ENCODE measurements around the gene MFGE8. TPM values are rescaled to one million over a fixed set of nuclear protein-coding genes. Genes with fewer than 3 reads are reported as not detected.
"Not testable (repeated sequence)": the region's sequence is repeated elsewhere in the genome, so short reads cannot be mapped to it uniquely, and the experiment has no call there.

The MFGE8 gene, protein sequence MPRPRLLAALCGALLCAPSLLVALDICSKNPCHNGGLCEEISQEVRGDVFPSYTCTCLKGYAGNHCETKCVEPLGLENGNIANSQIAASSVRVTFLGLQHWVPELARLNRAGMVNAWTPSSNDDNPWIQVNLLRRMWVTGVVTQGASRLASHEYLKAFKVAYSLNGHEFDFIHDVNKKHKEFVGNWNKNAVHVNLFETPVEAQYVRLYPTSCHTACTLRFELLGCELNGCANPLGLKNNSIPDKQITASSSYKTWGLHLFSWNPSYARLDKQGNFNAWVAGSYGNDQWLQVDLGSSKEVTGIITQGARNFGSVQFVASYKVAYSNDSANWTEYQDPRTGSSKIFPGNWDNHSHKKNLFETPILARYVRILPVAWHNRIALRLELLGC
- total RNA-seq (2014; rRNA removed; shearing (Covaris generic)): 108 and 114 TPM in 2 replicates

DNA sequence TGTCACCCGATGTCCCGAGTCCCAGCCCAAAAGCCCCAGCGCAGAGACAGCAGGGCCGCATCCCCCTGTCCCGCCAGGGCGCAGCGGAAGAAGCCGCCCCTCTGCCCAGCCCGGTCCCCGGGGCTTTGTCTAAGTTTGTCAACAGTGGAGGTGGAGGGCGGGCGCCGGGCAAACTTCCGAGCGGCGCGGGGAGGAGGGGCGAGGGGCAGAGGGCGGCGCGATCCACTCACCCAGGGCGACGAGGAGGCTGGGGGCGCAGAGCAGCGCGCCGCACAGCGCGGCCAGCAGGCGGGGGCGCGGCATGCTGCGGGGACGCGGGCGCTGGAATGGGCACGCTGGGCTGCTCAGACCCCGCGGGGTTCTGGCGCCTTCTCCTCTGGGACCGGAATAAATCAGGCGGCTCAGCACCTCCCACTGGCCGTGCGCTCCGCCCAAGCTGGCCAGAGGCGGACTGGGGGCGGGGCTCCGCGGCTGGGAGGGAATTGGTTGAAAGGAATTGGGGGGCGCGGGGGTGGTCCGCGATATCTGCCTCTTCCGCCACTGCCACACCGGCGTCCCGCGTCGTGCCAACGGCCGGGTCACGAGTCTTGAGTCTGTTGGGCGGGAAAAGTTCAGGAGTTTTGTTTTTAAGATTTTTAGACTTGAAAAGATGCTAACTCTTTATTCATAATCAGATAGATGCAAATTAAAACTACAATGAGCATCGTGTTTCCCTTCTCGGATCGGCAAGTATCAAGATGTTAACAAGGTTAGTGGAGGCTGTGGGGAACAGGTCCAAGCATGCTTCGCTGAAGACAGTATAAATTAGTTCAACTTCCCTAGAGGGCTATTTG is at the start of gene MFGE8:
TSS of gene MFGE8 (minus strand) at position 363 of the 833 bp plus-strand sequence. CDS start at position 303, 60 bp downstream.
- in situ Hi-C loops (cut with HindIII; ENCODE audit: low sequenced_read_pairs): no loop called here
- peak; percentile 38 for DNase-seq (ENCODE audit: low spot score)

DNA sequence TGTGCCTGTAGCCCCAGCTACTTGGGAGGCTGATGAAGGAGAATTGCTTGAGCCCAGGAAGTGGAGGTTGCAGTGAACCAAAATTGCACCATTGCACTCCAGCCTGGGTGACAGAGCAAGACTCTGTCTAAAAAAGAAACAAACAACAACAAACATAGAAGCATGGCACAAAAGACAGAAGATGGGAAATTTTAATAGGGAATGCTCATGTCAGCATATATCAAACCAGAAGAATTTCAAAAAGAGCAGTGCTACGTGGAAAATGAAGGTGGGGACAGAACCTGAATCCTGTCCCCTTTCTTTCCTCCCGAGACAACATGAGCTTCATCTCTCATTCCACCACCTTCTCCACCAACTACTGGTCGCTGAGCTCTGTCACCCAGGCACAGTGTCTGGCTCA is 46.3 kb upstream of the MFGE8 start:
- no peak for DNase-seq (ENCODE audit: low spot score)
- in situ Hi-C loops (cut with HindIII; ENCODE audit: low sequenced_read_pairs): no loop called here

DNA sequence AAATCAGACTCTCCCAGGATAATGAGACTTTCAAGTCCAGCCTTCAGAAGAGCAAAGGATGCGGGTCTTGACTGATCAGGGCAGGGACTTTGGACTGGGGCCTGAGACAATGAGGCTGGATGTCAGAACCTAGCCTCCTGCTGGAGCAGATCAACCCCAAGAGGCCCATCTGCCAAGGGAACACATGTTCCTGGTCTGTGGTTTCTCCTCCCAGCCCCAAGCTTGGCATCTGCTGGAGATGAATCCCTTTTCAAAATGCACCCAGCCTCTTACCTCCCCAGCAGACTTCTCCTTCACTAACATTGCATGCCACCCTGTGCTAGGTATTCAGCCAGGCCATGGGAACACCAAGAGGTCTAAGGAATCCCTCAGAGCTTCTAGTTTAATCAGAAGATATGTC is 43.7 kb upstream of the MFGE8 start:
- DNase-seq (ENCODE audit: low spot score): no peak
- in situ Hi-C loops (cut with HindIII; ENCODE audit: low sequenced_read_pairs): no loop called here

DNA sequence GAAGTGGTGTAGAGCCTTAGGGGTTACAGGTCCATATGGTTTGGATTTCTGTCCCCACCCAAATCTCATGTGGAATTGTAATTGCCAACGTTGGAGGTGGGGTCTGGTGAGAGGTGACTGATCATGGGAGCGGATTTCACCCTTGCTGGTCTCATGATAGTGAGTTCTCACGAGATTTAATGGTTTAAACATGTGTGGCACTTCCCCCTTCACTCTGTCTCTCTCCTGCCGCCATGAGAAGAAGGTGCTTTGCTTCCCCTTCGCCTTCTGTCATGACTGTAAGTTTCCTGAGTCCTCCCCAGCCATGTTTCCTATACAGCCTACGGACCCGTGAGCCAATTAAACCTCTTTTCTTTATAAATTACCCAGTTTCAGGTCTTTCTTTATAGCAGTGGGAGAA is 43.1 kb upstream of the MFGE8 start:
- in situ Hi-C loops (cut with HindIII; ENCODE audit: low sequenced_read_pairs): no loop called here
- DNase-seq (ENCODE audit: low spot score): no peak

DNA sequence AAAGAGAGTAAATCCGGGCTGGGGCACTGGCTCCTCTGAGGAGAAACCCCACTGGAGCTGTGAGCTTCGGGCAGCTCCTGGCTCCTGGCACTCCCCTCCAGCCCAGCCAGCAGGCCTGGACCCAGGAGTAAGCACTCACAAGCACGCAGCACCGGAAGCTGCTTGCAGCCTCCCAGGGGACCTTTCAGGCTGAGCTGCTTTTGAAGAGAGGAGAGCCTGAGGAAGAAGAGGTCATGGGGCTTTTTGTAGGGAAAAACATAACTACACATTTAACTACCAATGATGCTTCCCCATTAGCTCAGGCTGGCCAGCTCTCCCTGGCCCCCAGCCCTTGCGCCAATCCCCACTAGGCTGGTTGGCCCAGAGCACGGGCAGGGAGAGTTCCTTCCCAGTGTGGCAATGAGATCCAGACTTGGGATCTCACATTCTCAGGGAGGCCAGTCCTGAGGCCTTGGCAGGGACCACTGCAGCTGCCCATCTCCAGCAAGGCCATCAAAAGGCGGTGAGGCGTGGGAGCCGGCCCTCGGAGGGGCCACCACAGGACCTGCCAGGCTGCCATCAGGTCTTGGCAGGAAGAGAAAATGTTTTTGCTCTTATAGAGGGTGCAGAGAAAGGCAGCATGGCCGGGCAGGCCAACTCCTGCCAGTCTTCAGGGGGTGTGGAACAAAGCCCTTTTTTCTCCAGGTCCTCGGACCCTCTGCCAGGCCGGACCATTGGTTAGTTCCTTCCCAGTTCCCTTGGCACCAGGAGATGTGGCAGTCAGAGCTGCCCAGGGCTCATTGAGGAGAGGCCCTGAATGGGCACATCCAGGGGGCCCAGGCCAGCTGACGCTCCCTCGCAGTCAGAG is 41.5 kb upstream of the MFGE8 start:
- peak; percentile 30 for DNase-seq (ENCODE audit: low spot score)
- in situ Hi-C loops (cut with HindIII; ENCODE audit: low sequenced_read_pairs): no loop called here

DNA sequence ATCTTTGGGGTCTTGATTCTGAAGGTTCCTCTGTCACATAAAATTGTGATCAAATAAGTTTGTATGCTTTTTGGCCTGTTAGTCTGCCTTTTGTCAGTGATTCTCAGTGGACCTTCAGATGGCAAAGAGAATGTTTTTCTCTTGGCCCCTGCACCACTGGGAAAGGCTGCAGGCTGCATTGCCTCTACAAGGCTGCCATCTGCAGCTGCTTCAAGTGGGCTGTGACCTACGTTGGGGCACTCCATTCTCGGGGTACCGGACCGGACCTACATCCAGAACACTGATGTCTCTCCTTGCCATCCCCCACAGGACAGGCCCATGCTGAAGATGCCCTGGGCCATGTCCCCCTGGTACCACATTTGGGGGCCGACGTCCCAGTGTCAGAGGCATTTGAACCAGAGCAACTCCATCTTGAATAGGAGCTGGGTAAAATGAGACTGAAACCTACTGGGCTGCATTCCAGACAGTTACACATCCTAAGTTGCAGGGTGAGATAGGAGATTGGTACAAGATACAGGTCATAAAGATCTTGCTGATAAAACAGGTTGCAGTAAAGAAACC is 37.5 kb upstream of the MFGE8 start:
- DNase-seq (ENCODE audit: low spot score): no peak

DNA sequence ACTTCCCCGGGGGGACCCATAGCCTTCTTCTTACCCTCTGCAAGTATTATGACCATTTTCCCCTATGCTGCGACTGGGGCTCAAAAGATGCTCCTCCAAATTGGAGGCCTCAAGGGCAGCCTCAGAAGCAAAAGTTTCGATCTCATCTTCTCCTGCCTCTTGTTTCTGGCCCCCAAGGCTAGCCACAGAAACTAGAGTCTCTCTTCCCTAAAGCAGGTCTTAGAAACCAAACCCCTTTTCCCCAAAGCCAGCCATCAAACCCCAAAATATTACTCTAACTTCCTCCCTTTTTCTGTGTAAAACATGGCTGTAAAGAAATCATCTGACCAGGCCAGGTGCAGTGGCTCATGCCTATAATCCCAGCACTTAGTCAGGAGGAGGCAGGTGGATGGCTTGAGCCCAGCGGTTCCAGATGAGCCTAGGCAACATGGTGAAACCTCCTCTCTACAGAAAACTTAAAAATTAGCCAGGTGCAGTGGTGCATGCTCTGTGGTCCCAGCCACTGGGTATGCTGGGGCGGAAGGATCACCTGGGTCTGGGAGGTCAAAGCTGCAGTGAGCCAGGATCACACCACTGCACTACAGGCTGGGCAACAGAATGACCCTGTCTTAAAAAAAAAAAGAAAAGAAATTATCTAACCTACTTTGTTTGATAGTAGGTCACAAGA is 36.7 kb upstream of the MFGE8 start:
- in situ Hi-C loops (cut with HindIII; ENCODE audit: low sequenced_read_pairs): no loop called here
- no peak for DNase-seq (ENCODE audit: low spot score)

More for the DNA sequence above, 37.5 kb upstream of the MFGE8 start:
- in situ Hi-C loops (cut with HindIII; ENCODE audit: low sequenced_read_pairs): no loop called here

DNA sequence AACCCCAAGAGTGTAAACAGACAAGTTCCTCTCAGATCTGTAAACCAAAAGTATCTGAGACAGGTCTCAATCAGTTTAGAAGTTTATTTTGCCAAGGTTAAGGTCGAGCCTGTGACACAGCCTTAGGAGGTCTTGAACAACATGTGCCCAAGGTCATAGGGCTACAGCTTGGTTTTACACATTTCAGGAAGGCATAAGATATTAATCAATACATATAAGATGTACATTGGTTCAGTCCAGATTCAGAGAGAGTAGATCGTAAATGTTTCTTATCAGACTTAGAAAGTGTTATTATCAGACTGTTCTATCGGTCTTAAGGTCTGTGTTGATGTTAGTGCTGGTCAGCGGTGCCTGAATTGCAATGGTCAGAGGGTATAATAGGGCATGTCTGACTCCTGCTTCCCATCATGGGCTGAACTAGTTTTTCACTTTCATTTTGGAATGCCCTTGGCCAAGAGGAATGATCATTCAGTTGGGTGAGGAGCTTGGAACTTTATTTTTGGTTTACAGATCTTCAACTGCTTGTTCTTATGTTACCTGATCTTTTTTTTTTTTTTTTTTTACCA is 27.0 kb upstream of the MFGE8 start:
- in situ Hi-C loops (cut with HindIII; ENCODE audit: low sequenced_read_pairs): no loop called here
- no peak for DNase-seq (ENCODE audit: low spot score)

DNA sequence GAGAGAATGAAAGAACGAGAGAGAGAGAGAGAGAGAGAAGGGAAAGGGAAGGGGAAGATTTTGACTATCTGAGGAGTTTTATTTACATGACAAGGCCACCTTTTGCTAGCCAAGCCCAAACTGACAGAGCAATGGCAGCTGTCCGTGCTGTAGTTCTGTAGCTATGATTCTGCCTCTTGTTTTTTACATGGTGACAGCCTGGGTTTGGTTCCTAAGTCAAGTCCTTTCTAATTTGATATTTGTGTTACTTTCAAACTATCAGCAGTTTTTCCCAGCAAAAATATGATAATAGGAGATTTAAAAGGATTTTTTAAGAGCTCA is 26.3 kb upstream of the MFGE8 start:
- in situ Hi-C loops (cut with HindIII; ENCODE audit: low sequenced_read_pairs): no loop called here
- no peak for DNase-seq (ENCODE audit: low spot score)

DNA sequence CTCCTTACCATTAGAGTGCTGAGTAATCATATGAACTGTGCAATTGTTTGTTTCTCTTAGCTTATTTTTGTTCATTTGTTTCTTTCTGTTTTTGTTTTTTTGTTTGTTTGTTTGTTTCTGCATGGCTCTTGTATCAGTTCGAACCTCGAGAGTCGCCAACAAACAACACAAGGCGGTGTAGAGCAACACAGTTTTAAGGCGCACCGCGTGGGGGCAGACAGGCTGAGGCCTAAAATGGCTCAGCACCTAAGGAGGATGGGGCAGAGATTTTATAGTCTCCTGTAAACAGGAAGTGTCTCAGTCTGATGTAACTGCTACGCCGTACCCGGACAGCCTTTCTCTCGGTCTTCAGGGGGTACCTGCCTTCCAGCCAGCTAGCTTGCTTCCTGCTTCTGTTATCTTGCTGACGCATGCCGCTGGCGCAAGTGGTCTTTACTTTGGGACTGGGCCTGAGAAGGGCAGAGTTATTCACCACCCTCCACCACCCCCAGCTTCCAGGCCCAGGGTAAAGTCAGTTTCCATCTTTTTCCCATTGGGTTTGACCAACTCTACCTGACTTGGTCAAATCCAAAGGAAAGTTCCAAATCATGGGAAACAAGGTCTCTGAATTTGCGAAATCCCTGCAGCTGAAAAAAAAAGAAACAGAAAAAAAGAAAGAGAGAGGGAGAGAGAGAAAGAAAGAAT is 25.8 kb upstream of the MFGE8 start:
- DNase-seq (ENCODE audit: low spot score): no peak
- in situ Hi-C loops (cut with HindIII; ENCODE audit: low sequenced_read_pairs): no loop called here

DNA sequence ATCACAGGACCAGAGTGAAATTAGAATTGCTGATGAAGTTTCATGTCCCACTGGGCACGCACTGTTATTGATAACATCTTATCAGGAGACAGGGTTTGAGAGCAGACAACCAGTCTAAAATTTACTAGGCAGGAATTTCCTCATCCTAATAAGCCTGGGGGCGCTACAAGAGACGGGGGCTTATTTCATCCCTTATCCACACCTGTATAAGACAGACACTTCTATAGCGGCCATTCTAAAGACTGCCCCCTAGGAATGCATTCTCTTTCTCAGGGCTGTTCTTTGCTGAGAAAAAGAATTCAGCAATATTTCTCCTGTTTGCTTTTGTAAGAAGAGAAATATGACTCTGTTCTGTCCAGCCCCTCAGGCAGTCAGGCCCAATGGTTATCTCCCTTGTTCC is 21.3 kb upstream of the MFGE8 start:
- DNase-seq (ENCODE audit: low spot score): not testable (repeated sequence)

DNA sequence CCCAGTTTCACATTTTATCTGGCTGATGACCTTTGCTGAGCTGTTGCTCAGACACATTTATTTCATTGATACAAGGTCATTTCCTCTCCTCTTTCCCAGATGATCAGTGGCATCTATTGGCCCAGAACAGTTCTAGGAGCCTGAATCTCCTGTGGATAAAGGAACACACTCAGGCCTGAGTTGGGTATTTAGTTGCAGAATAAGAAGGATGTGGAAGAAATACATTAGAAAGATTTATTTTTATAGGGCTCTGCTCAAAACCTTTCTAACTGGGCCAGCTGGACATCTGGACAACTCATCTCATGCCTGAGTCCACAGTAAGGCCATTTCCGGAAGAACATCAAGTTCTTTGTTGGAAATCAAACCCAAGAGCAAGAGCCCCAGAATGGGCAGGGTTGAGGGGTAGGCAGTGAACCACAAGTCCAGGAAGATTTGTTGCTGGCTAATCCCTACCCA is 19.7 kb upstream of the MFGE8 start:
- DNase-seq (ENCODE audit: low spot score): no peak
- in situ Hi-C loops (cut with HindIII; ENCODE audit: low sequenced_read_pairs): no loop called here

More for the DNA sequence above, 21.3 kb upstream of the MFGE8 start:
- in situ Hi-C loops (cut with HindIII; ENCODE audit: low sequenced_read_pairs): not testable (repeated sequence)

DNA sequence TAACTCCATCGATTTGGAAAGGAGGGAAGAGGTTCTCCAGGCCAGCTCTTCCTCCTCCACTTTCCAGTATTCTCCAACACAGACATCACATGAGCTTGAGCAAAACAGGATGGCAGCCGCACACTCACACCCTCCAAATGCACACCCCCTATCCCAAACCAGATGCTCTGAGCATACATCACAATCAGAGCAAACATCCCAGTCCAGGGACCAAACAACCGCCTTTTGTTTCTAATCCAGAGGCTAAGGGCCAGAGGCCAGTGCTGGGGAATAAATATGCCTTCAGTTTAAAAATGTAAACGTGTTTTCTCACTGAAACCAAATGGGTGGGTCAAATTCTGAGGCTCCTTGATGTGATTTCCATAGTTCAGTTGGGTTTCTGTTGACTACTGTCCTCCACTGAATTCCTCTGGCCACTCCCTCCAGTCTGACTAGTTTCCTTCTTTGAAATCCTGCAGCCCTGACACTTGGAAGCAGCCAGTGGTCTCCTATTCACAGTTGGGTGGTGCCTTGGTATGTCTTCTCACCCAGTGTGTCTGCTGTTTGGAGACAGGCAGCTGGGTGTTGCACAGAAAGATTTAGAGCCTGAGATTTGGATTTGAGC is 19.2 kb upstream of the MFGE8 start:
- DNase-seq (ENCODE audit: low spot score): no peak
- in situ Hi-C loops (cut with HindIII; ENCODE audit: low sequenced_read_pairs): no loop called here

DNA sequence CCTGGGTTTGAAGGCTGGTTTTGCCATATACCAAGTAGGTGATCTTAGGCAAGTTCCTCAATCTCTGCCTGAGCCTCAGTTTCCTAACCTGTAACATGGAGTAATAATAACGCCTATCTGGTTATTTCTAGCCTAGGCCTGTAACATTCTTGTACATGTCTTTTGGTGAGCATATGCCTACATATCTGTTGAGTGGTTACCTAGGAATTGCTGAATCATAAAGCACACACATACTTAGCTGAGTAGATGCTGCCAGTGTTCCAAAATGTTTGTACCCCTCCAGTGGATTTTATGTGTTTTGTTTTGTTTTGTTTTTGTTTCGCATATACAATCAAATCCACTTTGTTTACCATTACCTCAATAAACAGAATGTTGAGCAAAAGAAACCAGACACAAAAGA is 17.4 kb upstream of the MFGE8 start:
- in situ Hi-C loops (cut with HindIII; ENCODE audit: low sequenced_read_pairs): no loop called here
- DNase-seq (ENCODE audit: low spot score): no peak

DNA sequence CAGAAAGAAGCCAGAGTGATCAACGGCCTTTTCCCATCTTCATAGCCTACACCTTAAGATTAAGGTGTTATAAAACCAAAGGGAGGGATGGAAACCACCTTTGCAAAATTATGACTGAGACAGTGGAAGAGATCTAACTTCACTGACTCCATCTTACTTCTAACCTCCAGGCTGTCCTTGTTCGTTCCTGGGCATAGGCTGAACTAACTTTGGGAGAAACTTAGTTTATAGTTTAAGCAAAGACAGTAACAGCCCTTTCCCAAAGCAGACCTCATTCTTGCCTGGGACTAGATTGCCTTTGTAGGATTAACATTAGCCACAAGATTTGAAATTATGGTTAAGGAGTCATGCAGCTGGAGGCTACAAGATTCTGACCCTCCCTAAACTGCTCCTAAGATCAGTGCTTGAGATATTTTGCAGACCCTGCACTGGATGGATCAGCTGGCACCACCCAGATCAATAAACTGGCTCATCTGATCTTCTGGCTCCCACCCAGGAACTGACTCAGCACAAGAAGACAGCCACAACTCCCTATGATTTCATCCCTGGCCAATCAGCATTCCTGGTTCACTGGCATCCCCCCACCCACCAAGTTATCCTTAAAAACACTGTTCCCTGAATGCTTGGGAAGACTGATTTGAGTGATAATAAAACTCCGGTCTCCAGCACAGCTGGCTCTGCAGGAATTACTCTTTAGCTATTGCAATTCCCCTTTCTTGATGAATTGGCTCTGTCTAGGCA is 16.3 kb upstream of the MFGE8 start:
- DNase-seq (ENCODE audit: low spot score); in situ Hi-C loops (cut with HindIII; ENCODE audit: low sequenced_read_pairs): not testable (repeated sequence)

DNA sequence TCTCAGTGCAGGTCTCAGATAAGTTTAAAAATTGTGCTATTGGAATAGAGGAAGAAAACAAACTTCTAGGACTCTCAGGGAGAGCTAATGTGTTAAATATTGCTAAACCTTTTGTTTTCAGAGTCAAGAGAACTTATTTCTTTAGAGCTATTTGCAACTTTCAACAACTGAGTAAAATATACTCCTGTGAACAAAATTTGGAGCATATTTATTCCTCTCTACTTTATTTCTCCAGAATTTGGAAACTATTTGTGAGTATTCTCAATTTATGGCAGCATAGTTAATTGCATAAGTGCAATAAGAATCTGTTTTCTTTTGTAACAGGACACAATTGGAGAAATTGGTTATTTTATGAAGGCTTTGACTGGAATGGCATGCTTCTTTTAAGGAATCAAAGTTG is 15.0 kb upstream of the MFGE8 start:
- DNase-seq (ENCODE audit: low spot score); in situ Hi-C loops (cut with HindIII; ENCODE audit: low sequenced_read_pairs): not testable (repeated sequence)

DNA sequence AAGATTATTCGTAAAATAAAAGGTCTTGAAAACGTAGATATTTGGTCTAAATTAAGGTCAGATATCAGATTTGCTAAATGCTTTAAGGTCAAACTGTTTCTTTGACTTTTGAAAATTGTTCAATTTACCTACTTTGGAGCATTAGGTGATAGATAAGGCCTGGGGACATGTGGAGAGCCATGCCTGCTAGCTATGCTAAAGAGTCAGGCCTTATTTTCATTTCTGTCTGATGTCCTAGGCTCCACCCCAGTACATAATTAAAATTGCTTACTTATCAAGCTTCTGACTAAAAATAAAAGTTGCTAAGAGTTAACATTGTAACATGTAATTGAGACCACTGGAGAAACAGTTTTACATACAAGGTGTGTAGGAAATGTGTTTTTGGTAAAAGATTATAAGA is 12.5 kb upstream of the MFGE8 start:
- DNase-seq (ENCODE audit: low spot score); in situ Hi-C loops (cut with HindIII; ENCODE audit: low sequenced_read_pairs): not testable (repeated sequence)

Measured in G401 (cell line).